ENCODE data around the gene SLC35E2B.
A peak's percentile ranks its signal among the peaks of the same experiment; 100 is the strongest.
"Not testable (repeated sequence)": the region's sequence is repeated elsewhere in the genome, so short reads cannot be mapped to it uniquely, and the experiment has no call there.

SLC35E2B gene

DNA sequence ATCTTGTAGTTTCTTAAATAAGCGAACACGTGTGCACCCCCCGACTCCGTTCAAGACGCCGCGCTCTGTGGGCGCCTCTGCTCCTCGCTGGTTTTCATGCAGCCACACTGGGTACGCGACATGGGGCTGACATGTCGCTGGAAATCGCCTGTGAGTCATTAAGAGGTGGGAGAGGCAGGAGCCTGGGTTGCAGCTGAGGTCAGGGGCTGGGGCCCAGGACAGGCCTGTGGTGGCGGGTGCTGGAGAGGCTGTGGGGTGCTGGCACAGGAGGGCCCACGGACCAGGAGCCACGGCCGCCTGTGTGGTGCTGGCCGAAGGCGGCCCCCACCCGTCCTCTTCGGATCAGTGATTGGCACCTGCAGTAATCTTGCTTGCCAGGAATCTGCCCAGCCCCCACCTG is 17.8 kb downstream of the SLC35E2B start:
- not testable (repeated sequence) for DNase-seq (ENCODE audit: low read depth in 2 of 2)

DNA sequence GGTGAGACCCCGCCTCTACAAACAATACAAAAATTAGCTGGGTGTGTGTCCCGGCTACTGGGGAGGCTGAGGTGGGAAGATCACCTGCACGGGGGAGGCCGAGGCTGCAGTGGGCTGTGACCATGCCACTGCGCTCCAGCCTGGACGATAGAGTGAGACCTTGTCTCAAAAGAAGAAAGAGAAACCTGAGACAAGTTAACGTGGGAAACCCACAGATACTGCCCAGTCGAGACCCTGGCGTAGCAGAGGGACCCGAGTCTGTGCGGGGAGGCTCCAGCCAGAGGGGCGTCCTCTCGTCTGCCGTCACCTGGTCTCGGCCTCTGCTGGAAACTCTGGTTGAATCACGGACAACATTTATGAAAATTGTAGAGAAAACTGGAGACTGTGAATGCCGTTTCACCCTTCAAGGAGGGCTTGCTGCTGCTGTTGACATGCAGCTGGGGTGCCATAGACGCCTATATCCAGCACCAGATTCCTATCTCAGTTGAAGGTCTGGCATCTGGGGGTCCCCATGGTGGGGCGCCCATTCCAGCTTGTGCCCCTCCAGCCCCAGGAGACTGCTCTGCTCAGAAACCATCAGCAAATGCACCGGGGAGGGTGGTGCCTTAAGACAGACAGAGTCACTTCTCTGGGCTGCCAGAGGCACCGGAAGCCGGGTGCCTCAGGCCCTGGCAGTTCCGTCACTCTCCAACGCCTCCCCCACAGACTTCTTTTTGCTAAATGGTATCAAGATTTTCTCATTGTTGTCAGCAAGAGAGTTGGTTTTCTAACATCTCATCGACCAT is 20.2 kb downstream of the SLC35E2B start:
- no peak for DNase-seq (ENCODE audit: low read depth in 2 of 2)

DNA sequence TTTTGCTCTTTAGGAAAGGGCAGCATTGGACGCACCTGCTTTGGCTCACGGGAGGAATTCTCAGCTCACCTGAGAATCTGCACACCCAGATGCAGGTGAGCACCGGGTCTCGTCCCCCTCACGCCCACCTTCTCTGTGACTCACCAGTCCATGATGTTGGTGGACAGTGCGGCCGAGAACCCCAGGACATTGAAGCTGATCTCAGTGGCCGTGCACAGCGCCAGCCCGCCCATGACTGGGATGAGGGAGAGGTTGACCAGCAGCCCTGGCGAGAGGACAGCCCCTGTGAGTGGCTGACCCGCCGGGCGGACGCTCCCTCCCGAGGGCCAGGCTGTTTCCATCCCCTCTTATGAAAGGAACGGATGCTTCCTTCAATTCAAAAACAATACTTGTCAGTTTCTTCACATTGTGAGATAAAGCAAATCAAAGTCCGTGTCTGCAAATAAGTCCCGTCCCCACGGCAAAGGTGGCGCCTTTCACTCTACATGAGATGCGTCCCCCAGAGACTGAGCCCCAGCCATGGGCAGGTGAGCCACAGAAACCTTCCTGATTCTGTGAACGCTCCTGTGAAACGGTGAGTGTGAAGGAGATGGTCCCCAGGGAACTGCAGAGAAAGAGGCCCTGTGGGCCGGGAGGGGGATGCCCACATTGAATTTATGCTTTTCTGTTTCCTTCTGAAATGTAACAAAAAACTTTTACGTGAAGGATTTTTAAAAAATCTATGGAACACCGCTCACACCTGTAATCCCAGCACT is 21.1 kb downstream of the SLC35E2B start:
- no peak for DNase-seq (ENCODE audit: low read depth in 2 of 2)

DNA sequence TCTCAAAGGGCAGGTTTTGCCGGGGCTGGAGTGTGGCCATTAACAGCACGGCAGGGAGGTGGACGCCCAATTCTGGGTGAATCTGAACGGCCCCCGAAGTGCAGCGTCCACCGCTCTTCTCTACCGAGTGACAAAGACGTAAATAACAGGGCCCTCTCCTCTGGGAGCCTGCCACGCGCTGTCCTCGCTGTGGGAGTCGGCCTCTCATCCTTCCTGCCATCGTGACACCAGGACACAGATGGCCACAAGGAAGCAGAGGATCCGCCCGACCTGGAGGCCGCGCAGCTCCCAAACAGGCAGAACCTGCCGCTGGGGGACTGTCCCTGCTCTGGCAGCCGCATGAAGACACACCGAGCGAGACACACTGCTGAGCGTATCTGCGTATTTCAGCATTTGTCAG is 21.7 kb downstream of the SLC35E2B start:
- DNase-seq (ENCODE audit: low read depth in 2 of 2), result no peak

DNA sequence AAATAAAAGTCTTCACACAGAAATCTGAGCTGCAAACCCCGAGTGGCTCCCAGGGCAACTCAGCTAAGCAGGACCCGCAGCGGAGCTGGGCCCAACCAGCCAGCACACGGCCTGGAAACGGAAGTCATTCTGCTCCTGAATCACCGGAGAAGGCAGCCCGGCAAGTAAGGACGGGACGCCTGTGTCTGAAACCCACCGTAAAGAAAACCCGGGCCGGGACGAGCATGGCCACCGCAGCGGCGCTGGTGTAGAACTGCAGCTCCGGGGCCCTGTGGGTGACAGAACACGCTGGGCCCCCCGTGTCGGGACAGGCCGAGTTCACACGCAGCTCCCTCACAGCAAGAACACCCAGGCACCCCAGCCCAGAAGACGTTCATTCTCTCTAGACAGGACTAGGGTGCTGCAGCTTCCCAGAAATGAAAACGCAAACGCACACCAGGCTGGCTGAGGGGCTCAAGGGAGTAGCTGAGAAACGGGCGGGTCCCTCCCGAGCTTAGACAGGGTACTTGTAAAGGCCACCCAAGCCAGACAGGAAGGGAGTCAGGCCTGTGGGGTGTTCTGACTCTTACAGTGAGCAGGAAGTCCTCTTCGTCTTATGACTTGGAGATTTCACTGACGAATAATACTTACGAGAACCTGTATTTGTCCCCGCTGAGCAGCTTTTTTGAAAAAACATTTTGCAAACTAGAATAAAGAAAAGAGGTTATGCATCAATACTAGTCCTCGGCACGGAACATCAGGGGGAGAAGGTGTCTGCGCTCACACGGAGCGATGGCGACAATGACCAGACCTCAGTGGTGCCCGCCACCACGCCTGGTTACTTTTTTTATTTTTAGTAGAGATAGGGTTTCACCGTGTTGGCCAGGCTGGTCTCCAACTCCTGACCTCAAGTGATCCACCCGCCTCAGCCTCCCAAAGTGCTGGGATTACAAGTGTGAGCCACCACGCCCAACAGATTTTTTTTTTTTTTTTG is 22.8 kb downstream of the SLC35E2B start:
- DNase-seq (ENCODE audit: low read depth in 2 of 2), result no peak

DNA sequence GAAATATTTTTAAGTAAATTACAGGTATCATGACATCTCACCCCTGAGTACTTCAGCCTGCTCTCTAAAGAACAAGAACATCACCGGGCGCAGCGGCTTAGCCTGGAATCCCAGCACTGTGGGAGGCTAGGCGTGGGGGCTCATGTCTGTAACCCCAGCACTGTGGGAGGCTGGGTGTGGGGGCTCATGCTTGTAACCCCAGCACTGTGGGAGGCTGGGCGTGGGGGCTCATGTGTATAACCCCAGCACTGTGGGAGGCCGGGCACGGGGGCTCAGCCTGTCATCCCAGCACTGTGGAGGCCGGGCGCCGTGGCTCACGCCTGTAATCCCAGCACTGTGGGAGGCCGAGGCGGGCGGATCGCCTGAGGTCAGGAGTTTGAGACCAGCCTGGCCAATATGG is 26.1 kb downstream of the SLC35E2B start:
- no peak for DNase-seq (ENCODE audit: low read depth in 2 of 2)

DNA sequence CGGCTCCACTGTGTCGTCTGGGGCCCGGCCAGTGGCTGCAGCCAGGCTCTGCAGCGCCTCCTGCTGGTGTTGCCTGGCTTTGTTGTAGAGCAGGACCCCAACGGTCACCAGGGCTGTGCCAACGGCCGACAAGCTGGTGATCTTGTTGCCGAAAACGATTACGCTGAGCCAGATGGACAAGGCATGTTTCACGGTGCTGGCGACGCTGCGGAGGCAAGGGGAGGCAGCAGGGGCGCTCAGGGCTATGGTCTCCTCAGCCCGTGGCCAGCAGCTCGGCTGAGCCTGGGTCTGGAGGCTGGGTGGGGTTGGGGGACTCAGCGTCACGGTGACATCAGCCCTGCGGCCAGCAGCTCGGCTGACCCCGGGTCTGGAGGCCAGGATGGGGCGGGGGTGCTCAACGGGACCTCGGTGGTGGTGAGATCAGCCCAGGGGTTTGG is 26.8 kb downstream of the SLC35E2B start:
- DNase-seq (ENCODE audit: low read depth in 2 of 2), result no peak

DNA sequence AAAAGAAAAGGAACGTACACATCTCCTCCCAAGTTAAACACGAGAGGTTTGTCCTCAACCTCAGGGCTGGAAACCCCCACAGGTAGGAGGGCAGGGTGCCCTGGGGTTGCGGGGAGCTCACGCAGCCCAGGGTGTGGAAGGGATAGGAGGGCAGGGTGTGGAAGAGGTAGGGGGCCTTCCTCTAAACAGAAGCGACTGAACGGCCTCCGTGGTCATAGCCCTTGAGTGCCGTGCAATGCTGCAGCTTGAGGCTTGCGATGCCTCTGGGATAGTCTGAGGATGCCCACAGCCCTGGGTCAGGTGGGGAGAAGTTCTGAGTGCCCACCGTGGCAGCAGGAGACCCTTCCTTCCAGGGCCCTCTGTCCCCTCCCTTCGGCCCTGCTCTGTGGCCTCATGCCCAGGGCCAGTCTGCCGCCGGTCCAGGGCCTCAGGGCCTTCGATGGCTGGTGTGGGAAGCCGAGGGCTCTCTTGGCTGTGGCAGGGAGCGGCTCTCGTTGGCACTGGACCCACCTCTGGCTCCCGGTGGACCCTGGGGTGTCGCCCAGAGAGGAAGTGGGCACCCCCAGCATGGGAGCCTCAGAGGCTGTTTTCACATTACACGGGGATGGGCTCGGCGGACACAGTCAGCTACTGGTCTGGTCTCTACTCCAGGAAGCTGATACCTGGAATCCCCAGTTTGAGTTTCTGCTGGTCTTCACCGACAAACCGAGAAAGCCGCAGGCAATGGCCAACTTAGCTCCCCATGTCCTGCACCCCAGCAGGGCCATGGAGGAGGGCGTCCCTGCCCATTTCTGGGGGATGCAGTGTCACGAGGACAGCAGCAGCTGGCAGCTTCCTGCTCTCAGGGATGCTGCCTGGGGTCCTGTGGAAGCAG is 27.4 kb downstream of the SLC35E2B start:
- no peak for DNase-seq (ENCODE audit: low read depth in 2 of 2)

DNA sequence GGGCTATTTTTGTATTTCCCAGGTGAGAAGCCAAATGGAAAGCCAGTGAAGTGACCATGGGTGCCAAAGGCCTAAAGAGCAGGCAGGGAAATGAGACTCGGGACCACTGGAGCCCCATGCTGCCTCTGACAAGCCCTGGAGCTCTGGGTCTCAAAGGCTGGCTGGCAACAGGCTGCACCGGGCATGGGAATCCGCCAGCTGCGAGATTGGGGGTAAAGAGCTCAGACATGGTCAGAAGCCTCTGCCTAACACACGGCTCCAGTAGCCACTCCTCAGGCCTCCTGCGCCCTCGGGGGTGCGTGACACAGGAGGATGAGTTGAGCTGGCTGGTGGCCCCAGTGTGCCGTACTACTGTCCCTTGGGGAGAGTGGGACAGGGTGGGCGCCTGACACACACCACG is 28.3 kb downstream of the SLC35E2B start:
- DNase-seq (ENCODE audit: low read depth in 2 of 2), result not testable (repeated sequence)

DNA sequence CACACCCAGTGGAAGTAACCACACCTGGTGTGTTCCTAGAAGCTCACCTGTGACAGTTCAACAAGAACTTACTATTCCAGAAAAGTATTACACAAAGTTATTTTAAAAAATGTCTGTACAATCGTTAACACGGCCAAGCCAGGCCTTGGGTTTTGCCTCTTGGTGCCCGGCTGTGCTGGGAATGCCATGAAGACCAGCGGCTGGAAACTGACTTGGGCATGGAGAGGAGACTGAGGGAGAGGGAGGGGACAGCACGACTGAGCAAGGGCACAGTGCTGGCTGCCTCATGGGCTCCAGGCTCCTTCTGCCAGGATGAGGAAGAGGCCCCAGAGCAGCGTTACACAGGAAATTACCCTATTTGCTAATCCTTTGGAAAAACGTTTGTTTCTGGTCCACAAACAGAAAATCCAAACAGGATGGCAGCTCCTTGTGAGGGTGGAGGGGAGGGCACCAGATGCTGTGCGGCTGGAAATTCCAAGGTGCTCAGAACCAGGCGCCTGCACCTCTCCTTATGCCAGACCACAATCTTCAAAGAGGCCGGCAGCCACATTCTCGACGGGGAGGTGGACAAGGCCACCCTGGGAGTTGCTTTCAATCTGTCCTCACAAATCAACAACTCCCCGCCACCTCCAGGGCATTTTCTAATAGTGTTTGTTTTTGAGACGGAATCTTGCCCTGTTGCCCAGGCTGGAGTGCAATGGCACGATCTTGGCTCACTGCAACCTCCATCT is 29.6 kb downstream of the SLC35E2B start:
- not testable (repeated sequence) for DNase-seq (ENCODE audit: low read depth in 2 of 2)

DNA sequence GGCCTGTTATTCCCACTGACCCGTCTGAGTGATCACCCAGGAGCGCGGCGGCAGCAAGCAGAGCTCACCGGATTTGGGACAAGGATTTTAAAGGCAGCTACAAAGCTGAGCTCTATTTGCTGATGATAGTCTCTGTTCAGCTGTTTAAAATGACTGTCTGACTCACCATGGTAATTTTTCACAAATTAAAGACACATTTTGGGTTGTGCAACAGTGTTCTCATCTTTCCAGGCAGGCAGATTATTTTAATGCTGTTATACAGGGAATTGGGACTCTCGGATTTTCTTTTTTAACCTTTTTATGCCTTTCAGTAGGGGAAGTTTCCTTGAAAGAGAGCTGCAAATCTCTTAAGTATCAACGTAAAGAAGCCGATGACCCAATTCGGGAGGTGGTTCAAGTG is 30.2 kb downstream of the SLC35E2B start:
- peak; percentile 20 for DNase-seq (ENCODE audit: low read depth in 2 of 2)

DNA sequence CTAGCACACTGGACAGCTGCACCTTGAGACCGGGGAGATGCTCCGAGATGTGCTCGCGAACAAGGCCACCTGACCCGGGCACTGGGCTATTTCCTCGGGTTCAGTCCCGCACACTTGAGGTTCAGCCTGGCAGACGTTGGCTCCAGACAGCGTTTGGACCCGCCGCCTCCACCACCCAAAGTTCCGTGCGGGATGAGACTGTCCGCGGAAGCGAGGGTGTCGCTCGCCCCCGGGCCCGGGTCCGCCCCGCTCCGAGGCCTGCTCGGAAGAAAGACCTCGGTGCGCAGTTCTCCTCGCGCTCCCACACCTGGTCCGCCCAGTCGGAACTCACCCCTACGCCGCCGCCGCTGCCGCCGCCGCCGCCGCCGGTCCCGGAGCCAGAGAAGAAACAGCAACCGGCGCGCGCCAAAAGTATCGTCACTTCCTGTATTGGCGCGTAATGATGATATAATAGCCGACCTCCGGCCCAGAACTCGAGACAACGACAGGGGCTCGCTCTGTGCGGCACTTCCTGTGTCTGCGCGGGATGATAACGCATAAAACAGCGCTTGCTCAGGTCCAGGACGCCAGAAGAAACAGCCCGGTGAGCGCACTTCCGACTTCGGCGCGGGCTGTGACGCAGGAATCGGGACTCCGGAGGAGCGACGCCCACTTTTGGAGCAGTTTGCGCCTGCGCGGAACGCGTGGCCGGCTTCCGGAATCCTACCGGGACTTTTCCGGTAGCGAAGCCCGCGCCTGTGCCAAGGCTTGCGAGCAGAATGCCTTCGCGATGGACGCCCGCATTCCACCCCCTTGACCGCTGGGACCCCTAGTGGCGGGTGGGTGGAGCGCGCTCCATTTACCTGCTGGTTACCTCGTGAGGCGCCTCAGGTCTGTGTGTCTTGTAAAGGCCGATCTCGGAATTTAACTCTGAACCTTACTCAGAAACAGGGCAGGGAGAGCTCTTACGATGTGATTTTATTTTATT is 33.7 kb downstream of the SLC35E2B start, which contains the start of gene CDK11B:
CDK11B (minus strand) TSS at position 422 of the 967 bp plus-strand sequence. CDS start 1,519 bp downstream, outside the sequence.
- peak; percentile 95 to 97 for DNase-seq (ENCODE audit: low read depth in 2 of 2)

DNA sequence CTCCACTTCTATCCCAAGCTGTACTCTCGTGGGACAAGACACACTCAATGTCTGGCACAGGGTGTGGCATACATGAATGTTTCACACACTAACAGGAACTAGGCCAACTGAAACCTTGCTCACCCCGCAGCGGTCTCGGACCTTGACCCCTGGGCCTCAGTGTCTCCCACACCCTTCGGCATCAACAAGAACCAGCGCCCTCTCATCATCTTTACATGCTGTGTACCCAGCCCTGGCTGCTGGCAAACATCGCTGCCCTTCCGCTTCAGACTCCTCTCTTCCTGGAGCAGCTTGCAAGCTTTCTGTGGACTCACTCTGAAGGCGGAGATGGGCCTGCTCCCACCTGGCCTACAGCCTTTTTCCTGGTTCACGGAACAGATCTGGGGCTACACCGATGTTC is 44.3 kb downstream of the SLC35E2B start:
- not testable (repeated sequence) for DNase-seq (ENCODE audit: low read depth in 2 of 2)

DNA sequence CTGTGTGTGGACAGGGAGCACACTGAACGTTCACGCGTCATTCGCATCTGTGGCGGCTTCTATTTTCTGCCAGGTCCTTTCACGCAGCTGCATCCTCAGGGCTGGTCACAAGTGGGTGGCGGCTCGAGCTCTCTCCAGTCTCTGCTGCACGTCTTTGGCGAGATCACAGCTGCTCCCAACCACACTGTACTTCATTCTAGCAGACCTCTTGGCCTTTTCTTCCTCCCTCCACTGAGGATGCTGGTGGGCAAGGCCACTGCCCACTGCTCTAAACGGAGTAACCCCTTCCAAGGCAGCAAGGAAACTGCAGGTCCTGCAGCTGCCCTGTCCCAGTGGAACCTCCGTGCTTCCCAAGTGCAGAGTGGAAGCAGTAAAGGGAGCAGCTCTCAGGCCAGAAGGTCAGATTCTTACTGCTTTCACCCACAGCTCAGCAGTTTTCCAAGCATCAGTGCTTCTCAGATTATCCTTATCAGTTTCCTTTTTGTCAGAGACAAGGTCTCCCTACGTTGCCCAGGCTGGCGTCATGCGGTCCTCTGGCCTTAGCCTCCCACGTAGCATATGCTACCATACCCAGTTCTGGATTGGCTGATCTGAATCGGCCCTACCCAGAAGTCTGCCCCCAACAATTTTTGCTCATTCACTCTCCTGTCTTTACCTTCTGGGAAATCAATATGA is 44.9 kb downstream of the SLC35E2B start:
- not testable (repeated sequence) for DNase-seq (ENCODE audit: low read depth in 2 of 2)

DNA sequence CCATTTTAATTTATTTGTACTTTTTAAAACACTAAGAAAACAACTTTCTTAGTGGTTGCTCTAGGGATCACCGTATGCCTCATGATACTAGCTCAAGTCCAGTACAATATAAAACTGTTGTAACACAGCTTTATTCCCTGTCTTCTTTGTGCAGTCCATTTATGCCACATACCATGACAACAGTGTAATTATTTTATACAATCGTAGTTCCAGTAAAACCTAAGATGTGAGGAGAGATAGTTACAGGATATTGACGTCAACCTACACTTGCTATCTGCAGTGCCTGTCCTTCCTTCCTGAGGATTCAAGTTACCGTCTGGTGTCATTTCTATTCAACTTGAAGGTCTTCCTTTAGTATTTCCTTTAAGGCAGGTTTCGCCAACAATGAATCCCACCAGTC is 46.3 kb downstream of the SLC35E2B start:
- not testable (repeated sequence) for DNase-seq (ENCODE audit: low read depth in 2 of 2)

DNA sequence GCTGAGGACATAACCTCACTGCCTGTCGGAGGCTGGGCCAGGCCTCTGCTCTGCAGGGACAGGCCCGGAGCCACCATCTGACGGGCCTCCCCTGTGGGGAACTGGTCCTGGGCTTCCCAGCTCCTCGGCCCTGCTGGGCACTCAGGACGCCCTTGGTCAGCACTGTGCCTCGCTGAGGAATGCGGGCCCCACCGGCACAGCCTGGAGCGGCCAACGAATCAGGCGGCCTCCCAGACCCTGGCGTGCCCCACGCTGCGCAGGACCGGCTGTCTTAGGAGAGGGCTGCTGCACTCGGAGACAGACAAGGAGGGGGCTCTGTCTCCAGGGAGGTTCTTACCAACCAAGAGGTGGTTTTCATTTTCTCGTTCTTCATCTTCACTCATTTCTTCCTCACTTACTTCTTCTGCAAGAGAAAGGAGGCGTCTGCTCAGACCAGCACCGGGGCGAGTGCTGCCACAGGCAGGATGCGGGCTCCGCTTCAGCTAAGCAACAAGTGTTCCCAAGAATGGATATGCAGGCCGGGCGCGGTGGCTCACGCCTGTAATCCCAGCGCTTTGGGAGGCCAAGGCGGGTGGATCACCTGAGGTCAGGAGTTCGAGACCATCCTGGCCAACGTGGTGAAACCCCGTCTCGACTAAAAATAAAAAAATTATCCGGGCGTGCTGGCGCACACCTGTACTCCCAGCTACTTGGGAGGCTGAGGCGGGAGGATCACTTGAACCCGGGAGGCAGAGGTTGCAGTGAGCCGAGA is 51.7 kb downstream of the SLC35E2B start:
- DNase-seq (ENCODE audit: low read depth in 2 of 2), result not testable (repeated sequence)

DNA sequence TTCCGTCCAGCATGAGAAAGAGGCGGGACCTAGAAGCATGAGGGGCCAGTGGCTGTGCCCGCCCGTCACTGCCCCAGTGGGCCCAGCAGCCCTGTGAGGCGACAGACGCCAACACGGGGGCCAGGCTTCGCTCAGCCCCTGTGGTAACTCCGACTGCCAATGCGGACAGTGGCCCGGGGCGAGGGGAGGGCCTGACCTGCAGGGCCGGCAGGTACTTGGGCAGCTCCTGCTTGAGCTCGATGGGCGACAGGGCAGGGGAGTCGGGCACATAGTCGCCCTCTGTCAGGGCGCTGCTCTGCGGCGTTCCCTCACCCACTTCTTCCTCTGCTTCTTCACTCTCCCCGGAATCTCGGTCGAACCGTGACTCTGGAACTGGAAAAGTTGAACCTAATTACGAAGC is 52.5 kb downstream of the SLC35E2B start:
- not testable (repeated sequence) for DNase-seq (ENCODE audit: low read depth in 2 of 2)
